T follicular helper cell (primary cell): ENCODE results near the gene RPS28.
"Not testable (repeated sequence)": the region's sequence is repeated elsewhere in the genome, so short reads cannot be mapped to it uniquely, and the experiment has no call there.

Experiments used
- DNase-seq: peaks from one replicate; pipeline ENCODE4 v3.0.0-alpha.2; 2020; ENCODE audit warnings: low read depth
- total RNA-seq, 2 experiments: gene quantifications; one replicate each; lab custom pipeline; 2026; lab: John Stamatoyannopoulos, UW

Gene RPS28
- total RNA-seq, result 176 to 226 reads per million in 2 experiments

GRCh38 chr19:8321067-8321985 lies at the start of gene RPS28, which contains the start of gene NDUFA7:
Gene RPS28, plus strand, starts transcription at chr19:8321496. Its CDS starts 35 bp downstream, at chr19:8321531.
Gene NDUFA7, minus strand, starts transcription at chr19:8321375. Its CDS starts 17 bp downstream, at chr19:8321358.
- DNase-seq, result peak; percentile 95

- not testable (repeated sequence) for DNase-seq
Observed at GRCh38 chr19:8276508-8276907, 44.8 kb upstream of the RPS28 start.

GRCh38 chr19:8291337-8291736 lies 30.0 kb upstream of the RPS28 start:
- DNase-seq, result not testable (repeated sequence)

GRCh38 chr19:8302357-8302691 lies 19.0 kb upstream of the RPS28 start:
- DNase-seq, result no peak

GRCh38 chr19:8302734-8303133 lies 18.6 kb upstream of the RPS28 start:
- no peak for DNase-seq

- no peak for DNase-seq
Observed at GRCh38 chr19:8304841-8305621, 16.3 kb upstream of the RPS28 start.

GRCh38 chr19:8305798-8306197 lies 15.5 kb upstream of the RPS28 start:
- no peak for DNase-seq

GRCh38 chr19:8306235-8307054 lies 14.9 kb upstream of the RPS28 start:
- DNase-seq, result no peak

- no peak for DNase-seq
Observed at GRCh38 chr19:8307400-8307964, 13.8 kb upstream of the RPS28 start.

- DNase-seq, result peak; percentile 77
Observed at GRCh38 chr19:8307965-8308866, 13.1 kb upstream of the RPS28 start, which contains the start of gene CD320. Gene CD320, minus strand, starts transcription at chr19:8308358. Its CDS starts 68 bp downstream, at chr19:8308290.

- DNase-seq, result no peak
Observed at GRCh38 chr19:8308891-8309291, 12.4 kb upstream of the RPS28 start.

GRCh38 chr19:8310342-8311055 lies 10.8 kb upstream of the RPS28 start:
- DNase-seq, result no peak

- no peak for DNase-seq
Observed at GRCh38 chr19:8311461-8312260, 9.6 kb upstream of the RPS28 start.

GRCh38 chr19:8314981-8315640 lies 6.2 kb upstream of the RPS28 start:
- DNase-seq, result not testable (repeated sequence)

- no peak for DNase-seq
Observed at GRCh38 chr19:8316351-8317125, 4.8 kb upstream of the RPS28 start.

- not testable (repeated sequence) for DNase-seq
Observed at GRCh38 chr19:8318835-8319234, 2.5 kb upstream of the RPS28 start.

GRCh38 chr19:8319807-8320520 lies 1.3 kb upstream of the RPS28 start:
- DNase-seq, result no peak
